Measurements from ENCODE around the gene GPRIN3. TPM values are rescaled to one million over a fixed set of nuclear protein-coding genes. Genes with fewer than 3 reads are reported as not detected.

The GPRIN3 gene
- total RNA-seq, 1 donor from 2014 or later = 2.6 TPM

DNA sequence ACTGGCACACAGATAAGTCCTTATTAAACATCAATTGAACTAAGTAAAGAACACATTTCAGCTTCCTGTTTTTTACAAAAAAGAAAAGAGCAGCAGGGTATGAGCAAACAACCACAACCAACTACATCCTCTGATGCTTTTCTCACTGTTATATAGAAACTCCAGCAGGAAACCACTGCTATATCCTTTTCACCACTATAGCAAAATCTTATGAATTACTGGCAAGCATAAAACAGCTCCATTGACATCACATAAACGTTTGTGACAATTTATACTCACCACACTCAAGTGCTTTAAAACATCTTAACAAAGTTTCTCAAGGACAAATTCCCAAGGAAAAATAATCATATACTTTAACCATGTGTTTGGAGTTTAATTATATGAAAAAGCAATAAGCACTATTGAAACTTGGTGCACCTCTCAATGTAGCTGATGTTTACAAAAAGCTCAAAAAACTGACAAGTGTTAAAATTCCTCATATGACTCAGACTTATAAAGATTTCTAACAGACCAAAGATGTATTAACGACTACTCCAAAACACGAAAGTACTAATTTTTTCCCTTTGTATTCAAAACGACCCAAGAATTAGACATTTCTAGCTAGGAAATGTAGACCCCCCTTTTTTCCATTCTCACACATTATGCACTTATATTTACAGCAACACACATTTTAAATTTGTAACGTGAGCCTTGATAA, 12.9 kb downstream of the GPRIN3 start:
- Histone ChIP-seq H3K79me2 (ENCODE audit: insufficient read depth, low read length) (no peaks in the 10 kb centered on the region), H3K27ac (ENCODE audit: low read depth, low read length) (no peak overlapping the region), H3K4me3 (ENCODE audit: insufficient read depth, low read depth, low read length) (no peak overlapping the region), H2AFZ (ENCODE audit: low read depth, low read length) (no peak overlapping the region), H3K4me2 (ENCODE audit: low read length) (no peak overlapping the region), H3K4me1 (ENCODE audit: insufficient read depth, low read length) (no peaks in the 10 kb centered on the region), H3K9me3 (ENCODE audit: insufficient read depth, low read depth, low read length) (no peaks in the 10 kb centered on the region), H3K9ac (ENCODE audit: low read length) (no peak overlapping the region), H3K36me3 (ENCODE audit: insufficient read depth, low read length) (no peaks in the 10 kb centered on the region), H3K27me3 (ENCODE audit: insufficient read depth, low read length) (no peaks in the 10 kb centered on the region), H4K20me1 (ENCODE audit: insufficient read depth, low read length) (no peaks in the 10 kb centered on the region)
- H3K27me3 Mint-ChIP-seq (ENCODE audit: low read depth, unreplicated experiment) = no peaks in the 10 kb centered on the region
- TF ChIP-seq EZH2 (IDR thresholded peaks at IDR 0.05; ENCODE audit: insufficient read depth, low read length) (no peak), CTCF (IDR thresholded peaks at IDR 0.05; ENCODE audit: insufficient read depth, low read depth, low read length) (no peak)
- H3K27ac Mint-ChIP-seq (ENCODE audit: unreplicated experiment) = no peak overlapping the region
- H3K4me1 Mint-ChIP-seq (ENCODE audit: low read depth, unreplicated experiment) = peaks cover 6% of the 10 kb centered on the region
- H3K4me3 Mint-ChIP-seq (ENCODE audit: unreplicated experiment) = no peak overlapping the region
- FAIRE-seq = no peak
- no peaks in the 10 kb centered on the region for H3K36me3 Mint-ChIP-seq (ENCODE audit: low read depth, unreplicated experiment)
- peaks cover 4% of the 10 kb centered on the region for H3K9me3 Mint-ChIP-seq (ENCODE audit: unreplicated experiment)
- no peak for DNase-seq (ENCODE audit: low read depth)

GRCh38 chr4:89293299-89293698, 14.3 kb downstream of the GPRIN3 start:
- H3K4me2 ChIP-seq (ENCODE audit: low read length) = no peak overlapping the region
- H3K4me1 ChIP-seq (ENCODE audit: insufficient read depth, low read length) = no peaks in the 10 kb centered on the region
- H3K36me3 ChIP-seq (ENCODE audit: insufficient read depth, low read length) = no peaks in the 10 kb centered on the region
- Mint-ChIP-seq H3K27ac (ENCODE audit: unreplicated experiment) (no peak overlapping the region), H3K4me3 (ENCODE audit: unreplicated experiment) (no peak overlapping the region), H3K9me3 (ENCODE audit: unreplicated experiment) (peaks cover 4% of the 10 kb centered on the region), H3K4me1 (ENCODE audit: low read depth, unreplicated experiment) (peaks cover 2% of the 10 kb centered on the region), H3K36me3 (ENCODE audit: low read depth, unreplicated experiment) (no peaks in the 10 kb centered on the region), H3K27me3 (ENCODE audit: low read depth, unreplicated experiment) (no peaks in the 10 kb centered on the region)
- no peaks in the 10 kb centered on the region for H3K79me2 ChIP-seq (ENCODE audit: insufficient read depth, low read length)
- FAIRE-seq (no peak), DNase-seq (ENCODE audit: low read depth) (no peak)
- no peaks in the 10 kb centered on the region for H4K20me1 ChIP-seq (ENCODE audit: insufficient read depth, low read length)
- TF ChIP-seq CTCF (IDR thresholded peaks at IDR 0.05; ENCODE audit: insufficient read depth, low read depth, low read length) (no peak), EZH2 (IDR thresholded peaks at IDR 0.05; ENCODE audit: insufficient read depth, low read length) (no peak)
- H3K27ac ChIP-seq (ENCODE audit: low read depth, low read length) = no peak overlapping the region
- H3K4me3 ChIP-seq (ENCODE audit: insufficient read depth, low read depth, low read length) = no peak overlapping the region
- H3K27me3 ChIP-seq (ENCODE audit: insufficient read depth, low read length) = no peaks in the 10 kb centered on the region
- H3K9ac ChIP-seq (ENCODE audit: low read length) = no peak overlapping the region
- no peak overlapping the region for H2AFZ ChIP-seq (ENCODE audit: low read depth, low read length)
- no peaks in the 10 kb centered on the region for H3K9me3 ChIP-seq (ENCODE audit: insufficient read depth, low read depth, low read length)

Data from astrocyte (in vitro differentiated cells and primary cell).